ENCODE results near the gene SLC48A1.

SLC48A1 gene

DNA sequence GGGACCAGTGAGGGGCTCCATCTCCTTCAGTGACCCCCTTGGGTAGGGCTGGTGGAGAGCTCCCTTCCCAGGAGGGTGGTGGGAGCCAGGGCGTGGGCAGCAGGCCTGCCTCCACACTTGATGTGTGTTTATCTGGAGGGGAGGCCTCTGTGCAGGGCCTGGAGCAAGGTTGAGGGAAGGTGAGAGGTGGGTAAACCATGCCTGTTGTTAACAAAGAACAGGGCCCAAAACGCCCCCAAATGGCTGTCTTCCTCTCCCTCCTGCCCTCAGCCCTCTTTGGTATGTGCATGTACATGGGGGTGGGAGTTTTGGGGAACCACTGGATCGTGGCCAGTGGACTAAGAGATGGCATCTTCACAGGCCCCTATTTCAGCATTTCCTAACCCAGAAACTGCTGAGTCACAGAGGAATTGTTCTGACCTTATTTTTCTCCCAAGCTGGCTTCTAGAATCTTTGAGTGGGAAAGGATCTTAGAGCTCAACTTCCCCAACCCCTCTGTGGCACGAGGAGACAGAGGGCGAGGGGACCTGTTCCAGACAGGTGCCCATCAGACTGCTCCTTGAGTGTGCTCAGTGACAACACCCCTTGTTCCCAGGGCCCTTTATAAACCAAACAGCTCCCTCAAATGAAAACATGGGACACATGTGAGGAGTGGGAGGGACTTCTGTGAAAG, 3.6 kb downstream of the SLC48A1 start:
- H3K27ac Mint-ChIP-seq = peak overlapping the region; percentile 92
- H3K36me3 Mint-ChIP-seq = peaks cover 88% of the 10 kb centered on the region
- DNase-seq (ENCODE audit: low spot score in 2 of 2) (no peak), ATAC-seq (no peak)
- H3K9me3 Mint-ChIP-seq = no peaks in the 10 kb centered on the region
- H3K4me3 Mint-ChIP-seq = no peak overlapping the region
- H3K4me1 Mint-ChIP-seq = peaks cover 61% of the 10 kb centered on the region

DNA sequence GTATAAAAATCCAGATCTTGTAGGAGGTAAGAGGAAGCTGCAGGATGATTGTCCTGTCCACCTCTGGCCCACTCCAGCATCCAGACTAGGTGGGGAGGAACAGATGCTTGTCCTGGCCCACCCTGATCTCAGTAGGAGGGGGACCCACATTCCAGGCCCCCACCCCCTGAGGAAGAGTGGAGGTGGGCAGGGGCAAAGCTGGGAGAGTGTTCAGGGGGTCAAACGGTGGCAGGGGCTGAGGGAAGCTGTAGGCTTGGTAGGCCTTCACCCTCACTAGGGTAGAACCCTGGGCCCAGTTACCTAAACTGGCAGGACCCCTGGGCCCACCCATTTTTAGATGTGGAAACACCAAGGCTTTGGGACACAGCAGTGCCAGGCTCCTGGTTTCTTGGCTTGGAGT, 4.1 kb downstream of the SLC48A1 start:
- no peaks in the 10 kb centered on the region for H3K9me3 Mint-ChIP-seq
- H3K4me3 Mint-ChIP-seq = no peak overlapping the region
- DNase-seq (ENCODE audit: low spot score in 2 of 2) (no peak), ATAC-seq (no peak)
- peaks cover 67% of the 10 kb centered on the region for H3K4me1 Mint-ChIP-seq
- peak overlapping the region; percentile 92 for H3K27ac Mint-ChIP-seq
- H3K36me3 Mint-ChIP-seq = peaks cover 91% of the 10 kb centered on the region

DNA sequence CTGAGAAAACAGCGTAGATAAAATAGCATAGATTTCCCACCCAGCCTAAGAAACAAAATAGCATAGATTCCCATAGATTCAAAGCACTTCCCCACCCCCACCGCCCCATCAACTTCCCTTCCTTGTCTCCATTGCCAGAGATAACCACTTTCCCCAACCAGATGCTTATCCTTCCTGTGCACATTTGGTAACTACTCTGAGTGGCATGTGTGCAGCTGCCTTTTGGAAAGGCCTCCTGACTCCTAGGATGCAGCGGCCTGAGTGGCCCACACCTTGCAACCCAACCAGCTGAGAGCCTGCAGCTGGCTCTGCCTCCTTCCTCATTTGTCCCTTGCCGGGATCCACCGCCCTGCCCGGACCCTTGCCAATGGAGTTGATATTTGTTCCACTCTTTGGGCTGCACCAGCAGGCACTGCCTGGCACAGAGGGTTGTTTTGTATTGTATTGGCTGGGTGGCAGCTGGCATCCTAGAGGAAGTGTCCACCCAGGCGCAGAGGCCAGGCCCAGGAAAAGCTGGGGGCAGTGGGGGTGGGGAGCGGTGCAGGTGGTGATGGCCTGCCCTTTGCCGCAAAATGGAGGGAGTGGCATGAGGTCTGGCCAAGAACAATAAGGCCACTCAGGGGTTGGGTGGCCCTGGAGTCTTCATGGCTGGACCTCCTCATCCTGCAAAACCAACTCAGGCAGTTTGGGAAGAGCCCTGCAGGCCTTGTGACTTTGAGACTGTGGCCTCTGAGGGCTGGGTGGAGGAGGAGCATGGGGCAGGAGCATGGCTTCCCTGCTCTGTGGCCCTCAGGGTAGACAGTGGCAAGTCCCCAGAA, 4.9 kb downstream of the SLC48A1 start:
- ATAC-seq (no peak), DNase-seq (ENCODE audit: low spot score in 2 of 2) (no peak)
- Mint-ChIP-seq H3K4me1 (peaks cover 69% of the 10 kb centered on the region), H3K27ac (peak overlapping the region; percentile 92), H3K36me3 (peaks cover 95% of the 10 kb centered on the region), H3K4me3 (no peak overlapping the region), H3K9me3 (no peaks in the 10 kb centered on the region)

DNA sequence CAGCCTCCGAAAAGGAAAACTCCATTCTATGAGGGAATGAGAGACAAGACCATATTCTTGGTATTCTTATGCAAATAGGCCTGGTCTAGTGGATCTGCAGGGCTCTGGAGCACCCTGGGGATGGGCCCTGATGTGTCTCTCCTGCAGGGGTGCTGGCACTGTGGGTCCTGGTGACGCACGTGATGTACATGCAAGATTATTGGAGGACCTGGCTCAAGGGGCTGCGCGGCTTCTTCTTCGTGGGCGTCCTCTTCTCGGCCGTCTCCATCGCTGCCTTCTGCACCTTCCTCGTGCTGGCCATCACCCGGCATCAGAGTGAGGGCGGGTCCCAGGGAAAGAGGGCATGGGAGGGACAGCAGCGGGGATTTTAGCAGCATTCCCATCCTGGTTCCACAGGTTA, 5.8 kb downstream of the SLC48A1 start:
- no peak overlapping the region for H3K4me3 Mint-ChIP-seq
- peaks cover 99% of the 10 kb centered on the region for H3K36me3 Mint-ChIP-seq
- no peak for ATAC-seq
- H3K4me1 Mint-ChIP-seq = peaks cover 68% of the 10 kb centered on the region
- H3K27ac Mint-ChIP-seq = peak overlapping the region; percentile 92
- H3K9me3 Mint-ChIP-seq = no peaks in the 10 kb centered on the region
- DNase-seq (ENCODE audit: low spot score in 2 of 2) = no peak

DNA sequence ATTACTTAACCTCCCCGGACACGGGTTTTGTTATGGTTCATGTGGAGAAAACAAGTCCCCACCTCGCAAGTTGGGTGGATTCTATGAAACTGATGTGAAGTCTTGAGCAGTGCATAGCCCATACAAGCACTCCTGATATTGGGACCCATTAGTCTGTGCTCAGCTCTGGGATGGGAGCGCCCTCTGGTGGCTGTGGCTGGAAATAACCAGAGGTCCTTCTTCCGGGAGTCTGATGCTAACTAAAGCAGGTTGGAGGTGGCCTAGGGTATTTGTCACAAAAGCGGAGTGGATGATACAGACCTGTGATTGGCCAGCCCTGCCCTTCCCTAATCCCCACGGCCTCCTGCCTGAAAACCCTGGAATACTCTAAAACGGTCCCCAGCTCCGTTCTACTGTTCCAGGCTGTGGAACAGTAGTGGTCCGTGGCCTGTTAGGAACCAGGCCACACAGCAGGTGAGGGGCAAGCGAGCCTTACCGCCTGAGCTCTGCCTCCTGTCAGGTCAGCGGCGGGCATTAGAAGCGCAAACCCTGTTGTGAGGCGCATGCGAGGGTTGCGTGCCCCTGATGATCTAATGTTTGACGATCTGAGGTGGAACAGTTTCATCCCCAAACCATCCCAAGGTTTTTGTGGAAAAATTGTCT, 6.4 kb downstream of the SLC48A1 start:
- Mint-ChIP-seq H3K27ac (peak overlapping the region; percentile 92), H3K9me3 (no peaks in the 10 kb centered on the region), H3K4me1 (peaks cover 68% of the 10 kb centered on the region), H3K4me3 (no peak overlapping the region), H3K36me3 (peaks cover 99% of the 10 kb centered on the region)
- peak; percentile 85 for ATAC-seq
- DNase-seq (ENCODE audit: low spot score in 2 of 2) = peak; percentile 91 to 96

DNA sequence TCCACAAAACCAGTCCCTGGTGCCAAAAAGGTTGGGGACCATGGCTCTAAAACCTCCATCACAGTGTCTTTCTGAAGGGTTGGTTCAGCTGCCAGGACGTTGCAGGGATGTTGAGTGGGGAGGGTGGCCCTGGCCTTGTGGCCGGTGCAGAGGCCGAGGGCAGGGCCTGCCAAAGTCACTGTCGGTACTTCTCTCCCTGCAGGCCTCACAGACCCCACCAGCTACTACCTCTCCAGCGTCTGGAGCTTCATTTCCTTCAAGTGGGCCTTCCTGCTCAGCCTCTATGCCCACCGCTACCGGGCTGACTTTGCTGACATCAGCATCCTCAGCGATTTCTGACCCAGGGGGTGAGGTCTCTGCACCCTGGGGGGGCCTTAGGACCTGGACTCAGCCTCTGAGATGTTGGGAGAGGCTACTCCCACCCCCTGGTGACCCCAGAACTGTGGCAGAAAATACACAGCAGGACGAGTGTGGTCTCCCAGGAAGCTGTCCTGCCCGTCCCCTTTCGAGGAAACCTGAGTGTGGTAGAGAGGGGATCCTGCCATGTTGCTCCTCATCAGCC, 7.0 kb downstream of the SLC48A1 start:
- Mint-ChIP-seq H3K27ac (peak overlapping the region; percentile 92), H3K36me3 (peaks cover 100% of the 10 kb centered on the region)

DNA sequence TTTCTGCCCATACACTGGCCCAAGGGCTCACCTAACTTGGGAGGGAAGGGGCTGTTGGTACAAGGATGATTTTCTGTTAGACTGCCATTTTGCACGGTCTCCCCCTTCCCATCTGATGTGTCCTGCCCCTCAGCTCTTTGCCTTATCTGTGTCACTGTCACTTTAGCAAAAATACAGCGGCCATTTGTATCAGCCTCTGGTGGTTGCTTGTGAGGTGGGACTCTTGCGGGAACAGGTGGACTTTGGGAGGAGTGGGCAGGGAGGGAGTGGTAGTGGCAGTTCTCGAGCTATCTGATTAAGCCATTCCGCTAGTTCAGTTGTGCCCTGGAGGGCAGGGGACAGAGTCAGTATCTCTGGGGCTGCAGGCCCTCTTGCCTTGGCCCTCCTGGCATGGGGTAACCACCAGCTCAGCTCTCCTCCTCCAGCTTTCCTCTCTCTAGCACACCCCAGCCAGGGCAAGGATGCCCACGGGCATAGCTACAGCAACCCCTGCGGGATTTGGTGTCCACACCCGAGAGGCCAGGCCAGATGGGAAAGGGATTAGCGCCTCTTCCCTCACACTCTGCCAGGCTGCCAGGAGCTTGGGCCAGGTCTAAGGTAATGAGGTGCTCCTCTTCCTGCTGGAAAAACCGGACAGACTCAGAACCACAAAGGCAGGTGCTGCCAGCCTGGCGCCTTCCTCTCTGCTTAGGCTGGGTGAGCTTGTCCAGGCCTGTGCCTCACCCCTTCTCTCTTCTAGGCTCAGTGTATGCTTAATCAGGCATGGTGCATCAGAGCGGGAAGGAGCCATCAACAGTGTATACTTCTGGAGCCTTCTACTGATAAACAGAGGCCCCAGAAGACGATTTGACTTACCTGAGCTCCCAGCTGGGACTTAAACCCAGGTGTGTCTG, 8.7 kb downstream of the SLC48A1 start:
- Mint-ChIP-seq H3K9me3 (no peaks in the 10 kb centered on the region), H3K36me3 (peaks cover 100% of the 10 kb centered on the region), H3K4me1 (peaks cover 69% of the 10 kb centered on the region), H3K4me3 (no peak overlapping the region), H3K27ac (peak overlapping the region; percentile 92)
- peak; percentile 18 for ATAC-seq
- no peak for DNase-seq (ENCODE audit: low spot score in 2 of 2)

More for the DNA sequence above, 7.0 kb downstream of the SLC48A1 start:
- DNase-seq (ENCODE audit: low spot score in 2 of 2) = no peak
- Mint-ChIP-seq H3K9me3 (no peaks in the 10 kb centered on the region), H3K4me3 (no peak overlapping the region), H3K4me1 (peaks cover 68% of the 10 kb centered on the region)
- ATAC-seq = no peak

DNA sequence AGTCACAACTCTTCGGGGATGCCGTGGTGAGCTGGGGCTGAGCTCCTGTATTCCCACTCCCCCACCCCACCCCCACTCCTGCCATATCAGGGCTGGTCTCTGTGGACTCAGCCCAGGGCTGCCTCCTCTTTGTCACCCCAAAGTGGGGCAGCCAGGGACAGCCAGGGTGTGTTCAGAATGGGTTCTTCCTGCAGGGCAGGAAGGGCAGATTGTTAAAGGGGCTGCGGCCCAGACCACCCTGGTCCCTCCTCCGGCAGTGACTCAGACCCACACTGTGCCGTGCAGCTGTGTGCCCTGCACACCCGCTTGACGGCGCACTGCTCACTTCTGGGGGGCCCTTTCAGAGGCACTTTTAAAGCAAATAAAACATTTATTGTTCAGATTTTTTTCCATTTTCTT, 9.3 kb downstream of the SLC48A1 start:
- peaks cover 100% of the 10 kb centered on the region for H3K36me3 Mint-ChIP-seq
- peak overlapping the region; percentile 92 for H3K27ac Mint-ChIP-seq
- H3K9me3 Mint-ChIP-seq = no peaks in the 10 kb centered on the region
- no peak overlapping the region for H3K4me3 Mint-ChIP-seq
- DNase-seq (ENCODE audit: low spot score in 2 of 2) = no peak
- peaks cover 75% of the 10 kb centered on the region for H3K4me1 Mint-ChIP-seq
- ATAC-seq = peak; percentile 5

DNA sequence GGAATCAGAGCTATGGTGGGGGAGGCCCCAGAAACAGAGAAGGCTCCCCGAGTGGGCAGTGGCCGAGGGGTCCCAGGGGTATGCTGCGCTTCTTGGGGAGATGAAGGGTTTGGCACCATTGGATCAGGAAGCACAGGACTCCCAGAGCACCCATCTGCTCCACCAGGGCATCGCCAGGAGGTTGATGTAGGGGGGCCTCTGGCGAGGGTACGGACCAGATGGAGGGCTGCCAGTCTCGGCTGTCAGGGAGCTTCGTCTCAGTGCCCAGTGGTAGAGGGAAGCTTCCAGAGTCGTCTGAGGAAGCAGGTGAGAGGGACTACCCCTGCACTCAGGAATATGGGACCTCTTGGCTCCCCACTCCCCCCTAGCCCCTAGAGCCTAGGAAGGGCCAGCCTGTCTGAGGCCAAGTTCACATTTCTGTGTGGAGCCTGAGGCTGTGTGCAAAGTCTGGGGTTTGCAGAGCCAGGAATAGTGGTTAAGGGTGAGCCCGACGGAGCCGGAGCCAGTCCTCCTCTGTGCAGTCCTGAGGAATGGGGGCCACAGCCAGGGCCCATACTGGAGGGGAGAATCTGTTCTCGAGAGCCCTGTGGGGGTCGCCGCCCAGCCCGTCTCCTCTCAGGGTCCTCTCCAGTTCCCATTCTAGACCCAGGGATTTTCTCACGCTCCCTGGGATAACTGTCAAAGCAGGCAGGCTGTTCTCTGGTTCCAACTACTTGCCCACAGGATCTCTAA, 10.2 kb downstream of the SLC48A1 start:
- Mint-ChIP-seq H3K9me3 (no peaks in the 10 kb centered on the region), H3K36me3 (peaks cover 100% of the 10 kb centered on the region), H3K4me3 (no peak overlapping the region), H3K4me1 (peaks cover 77% of the 10 kb centered on the region), H3K27ac (peak overlapping the region; percentile 92)
- DNase-seq (ENCODE audit: low spot score in 2 of 2) = no peak
- ATAC-seq = no peak

DNA sequence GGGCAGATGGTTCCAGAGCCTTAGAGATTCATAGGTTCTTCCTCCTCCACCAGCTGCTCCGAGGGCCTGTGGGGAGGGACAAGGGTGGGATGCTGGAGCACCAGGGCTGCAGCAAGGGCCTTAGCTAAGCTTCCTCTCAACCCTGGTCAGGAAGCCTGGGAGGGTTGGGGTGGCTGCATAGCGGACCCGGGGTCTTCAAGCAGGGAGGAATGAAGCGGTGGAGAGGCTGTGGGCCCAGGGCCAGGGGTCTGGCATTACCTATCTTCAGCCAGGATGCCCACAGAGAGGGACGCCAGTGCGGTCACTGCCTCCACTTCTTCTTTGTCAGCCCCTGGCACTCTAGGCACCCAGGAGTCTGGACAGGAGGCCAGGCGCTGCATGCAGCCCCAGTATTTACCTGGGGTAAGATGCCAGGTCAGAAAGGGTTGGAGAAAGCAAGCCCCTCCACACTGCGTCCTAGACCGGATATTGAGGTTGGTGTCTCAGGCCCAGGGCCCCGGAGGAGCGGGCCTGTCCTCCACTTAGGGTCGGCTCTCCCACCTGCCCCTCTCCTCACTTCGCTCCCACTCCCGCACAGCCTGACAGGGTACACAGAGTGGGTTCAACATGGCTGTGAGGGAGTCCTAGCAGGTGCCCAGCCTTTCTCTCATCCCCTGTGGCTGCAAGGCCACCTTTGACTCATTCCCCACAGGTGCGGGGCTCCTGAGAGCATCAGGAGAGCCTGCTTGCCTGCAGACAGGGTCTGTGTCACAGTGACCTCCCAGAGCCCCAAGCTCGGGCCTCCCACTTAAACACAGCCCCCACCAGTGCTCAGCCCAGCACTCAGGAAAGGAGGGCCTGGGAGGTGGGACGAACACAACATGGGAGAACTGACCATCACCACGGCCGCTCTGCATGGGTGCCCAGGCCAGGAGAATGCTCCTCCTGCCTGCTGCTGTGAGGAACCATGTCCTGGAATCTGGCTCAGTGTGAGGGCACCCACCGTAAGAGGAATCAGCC, 11.1 kb downstream of the SLC48A1 start:
- H3K4me3 Mint-ChIP-seq = no peak overlapping the region
- peaks cover 80% of the 10 kb centered on the region for H3K4me1 Mint-ChIP-seq
- DNase-seq (ENCODE audit: low spot score in 2 of 2) (no peak), ATAC-seq (no peak)
- H3K36me3 Mint-ChIP-seq = peaks cover 100% of the 10 kb centered on the region
- H3K27ac Mint-ChIP-seq = peak overlapping the region; percentile 92
- no peaks in the 10 kb centered on the region for H3K9me3 Mint-ChIP-seq

DNA sequence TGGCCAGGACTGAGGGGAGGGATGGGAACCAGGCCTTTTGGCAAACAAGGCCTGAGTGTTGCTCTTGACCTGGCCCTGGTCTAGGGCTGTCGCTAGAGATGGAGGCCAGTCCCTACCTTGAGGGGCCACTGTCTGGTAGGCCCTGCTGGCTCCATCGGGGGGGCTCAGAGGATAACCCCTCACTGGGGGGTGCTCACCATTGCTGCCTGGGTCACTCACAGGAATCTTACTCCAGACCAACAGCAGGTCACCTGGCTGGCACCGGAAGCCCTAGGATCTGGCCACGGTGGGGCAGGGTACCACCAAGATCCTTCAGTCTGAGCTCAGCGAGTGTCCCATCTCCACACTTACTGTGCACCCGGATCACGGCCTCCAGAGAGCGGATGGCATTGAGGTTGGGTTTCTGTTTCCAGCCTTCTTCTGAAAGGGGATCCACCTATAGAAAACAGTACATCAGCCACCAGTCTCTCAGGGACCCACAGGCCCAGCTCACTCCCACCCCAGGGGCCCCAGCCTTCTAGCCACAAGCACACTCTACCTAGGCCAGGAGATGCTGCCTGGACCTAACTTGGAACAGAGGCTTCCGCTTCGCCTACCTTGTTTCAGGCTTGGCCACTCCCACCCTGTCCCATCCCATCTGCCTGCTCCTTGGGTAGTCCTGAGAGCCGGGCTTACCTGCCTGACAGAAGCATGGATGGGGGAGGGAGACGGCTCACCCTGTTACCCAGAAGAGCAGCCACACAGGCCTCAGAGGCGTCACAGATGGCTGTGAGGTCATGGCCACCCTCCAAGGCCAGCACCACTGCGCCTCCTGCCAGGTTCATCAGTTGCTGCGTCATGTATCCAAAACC, 12.2 kb downstream of the SLC48A1 start:
- H3K4me3 Mint-ChIP-seq = no peak overlapping the region
- no peaks in the 10 kb centered on the region for H3K9me3 Mint-ChIP-seq
- peak overlapping the region; percentile 92 for H3K27ac Mint-ChIP-seq
- peaks cover 71% of the 10 kb centered on the region for H3K4me1 Mint-ChIP-seq
- DNase-seq (ENCODE audit: low spot score in 2 of 2) (no peak), ATAC-seq (no peak)
- H3K36me3 Mint-ChIP-seq = peaks cover 100% of the 10 kb centered on the region

DNA sequence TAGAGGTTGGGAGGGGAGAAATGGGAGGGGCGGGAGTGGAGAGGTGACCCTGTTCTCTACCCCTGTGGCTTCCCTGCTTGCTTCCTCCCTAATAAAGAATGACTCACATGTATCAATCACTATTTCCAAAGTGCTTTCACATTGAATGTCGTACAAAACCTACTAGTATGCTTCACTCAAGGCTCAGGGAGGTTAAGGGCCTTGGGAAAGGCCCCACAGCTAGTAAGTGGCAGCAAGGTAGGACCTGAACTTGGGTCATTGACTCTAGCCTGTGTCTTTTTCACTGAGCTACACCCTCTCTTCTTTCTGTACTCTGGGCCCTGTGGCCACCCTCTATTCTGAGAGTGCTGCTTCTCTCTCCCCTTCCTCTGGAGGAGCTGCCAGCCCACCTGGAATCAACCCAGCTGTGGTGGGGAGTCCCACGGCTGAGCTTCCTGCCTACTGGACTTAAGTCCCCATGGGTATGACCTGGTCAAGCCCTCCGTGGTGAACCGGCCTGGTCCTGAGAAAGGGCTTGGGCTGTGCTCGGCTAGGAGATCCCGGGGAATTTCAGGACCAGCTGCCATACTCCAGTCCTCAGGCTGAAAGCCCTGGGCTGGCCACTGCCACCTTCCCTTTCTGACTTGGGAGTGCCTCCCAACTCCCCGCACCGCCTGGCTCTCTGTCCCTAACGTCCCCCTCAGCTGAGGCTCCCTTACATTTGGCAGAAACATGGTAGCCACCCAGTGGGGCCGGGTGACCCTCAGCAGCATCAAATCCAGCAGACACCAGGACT, 13.0 kb downstream of the SLC48A1 start:
- no peaks in the 10 kb centered on the region for H3K9me3 Mint-ChIP-seq
- H3K4me3 Mint-ChIP-seq = no peak overlapping the region
- DNase-seq (ENCODE audit: low spot score in 2 of 2) = no peak
- peaks cover 100% of the 10 kb centered on the region for H3K36me3 Mint-ChIP-seq
- H3K27ac Mint-ChIP-seq = peak overlapping the region; percentile 92
- peak; percentile 18 for ATAC-seq
- H3K4me1 Mint-ChIP-seq = peaks cover 76% of the 10 kb centered on the region
